Esophagus (tissue), 2 donors: ENCODE results near the gene CACNA1D. TPM values are rescaled to one million over a fixed set of nuclear protein-coding genes. Genes with fewer than 3 reads are reported as not detected.

ENCODE experiments used
- H3K27ac ChIP-seq, 2 donors: one replicate each; pipeline ENCODE4 v1.5.1; 2013; ENCODE audit warnings: low read depth in 2 of 2, mild to moderate bottlenecking in 2 of 2, inconsistent platforms in 1 of 2, low read length in 1 of 2, moderate library complexity in 1 of 2
- H3K27me3 ChIP-seq, 2 donors: one replicate each; pipeline ENCODE4 v1.6.1; 2013; ENCODE audit warnings: low read length in 2 of 2, control low read depth in 1 of 2, mild to moderate bottlenecking in 1 of 2; ENCODE audit not compliant: insufficient read depth in 2 of 2, control insufficient read depth in 1 of 2
- H3K36me3 ChIP-seq, 2 donors: one replicate each; pipeline ENCODE4 v1.6.1; 2013; ENCODE audit warnings: low read length in 1 of 2; ENCODE audit not compliant: control insufficient read depth in 2 of 2, insufficient read depth in 2 of 2
- H3K4me1 ChIP-seq, 2 donors: one replicate each; pipeline ENCODE4 v1.6.1; 2013; ENCODE audit warnings: low read length in 1 of 2; ENCODE audit not compliant: control insufficient read depth in 2 of 2, insufficient read depth in 2 of 2
- H3K4me3 ChIP-seq, 2 donors: one replicate each; pipeline ENCODE4 v1.5.1; 2013; ENCODE audit warnings: low read length in 2 of 2, mild to moderate bottlenecking in 2 of 2, low read depth in 1 of 2, moderate library complexity in 1 of 2
- H3K9me3 ChIP-seq, 2 donors: one replicate each; pipeline ENCODE4 v1.6.1; 2013; ENCODE audit warnings: mild to moderate bottlenecking in 2 of 2, low read depth in 1 of 2, low read length in 1 of 2, moderate library complexity in 1 of 2; ENCODE audit not compliant: control insufficient read depth in 2 of 2, insufficient read depth in 1 of 2
- WGBS, 2 donors: extraction: QIAGEN DNeasy Blood & Tissue Kit; methylation state at CpG; one replicate each; pipeline ENCODE4 v1.1.7; 2013; 5-methylcytosine and 5-hydroxymethylcytosine counted together
- polyA plus RNA-seq, 2 donors: library from polyadenylated mRNA; stranded (reverse); fragments of 200-250 nt; gene quantifications; one replicate each; pipeline ENCODE4 v1.2.3, GENCODE V29; 2013
- donor health status: healthy with polysubstance abuse.
- donor health status: Bipolar disorder and iron deficiency.

Gene CACNA1D
- polyA plus RNA-seq, 2 donors = 0.38 to 0.61 TPM

DNA sequence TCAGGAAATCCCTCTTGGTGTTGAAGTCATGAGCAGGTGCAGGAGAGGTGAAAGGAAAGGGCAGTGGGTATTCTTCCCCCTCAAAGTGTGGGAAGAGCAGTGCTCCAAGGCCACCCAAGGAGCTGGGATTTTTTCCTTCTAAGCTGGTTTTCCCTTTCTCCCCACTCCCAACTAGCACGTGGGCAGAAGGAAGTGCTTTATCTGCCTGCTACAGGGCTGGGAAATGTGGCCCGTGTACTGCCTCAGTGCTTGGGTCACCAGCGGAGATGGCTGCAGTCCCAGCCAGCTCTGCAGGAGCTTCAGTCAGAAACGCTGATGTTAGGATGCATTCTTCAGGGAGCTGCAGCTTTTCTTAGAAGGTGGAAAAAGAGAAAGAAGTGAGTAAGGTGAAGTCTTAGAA is 99.2 kb downstream of the CACNA1D start:
- Histone ChIP-seq H3K27me3 (no peaks in the 10 kb centered on the region), H3K9me3 (no peaks in the 10 kb centered on the region)
- WGBS, 2 donors = 59% methylated on average over 4 of the region's 4 CpGs

GRCh38 chr3:53594276-53594675 is 99.9 kb downstream of the CACNA1D start:
- Histone ChIP-seq H3K27me3 (no peaks in the 10 kb centered on the region), H3K9me3 (no peaks in the 10 kb centered on the region), H3K4me1 (peaks cover 0 to 3% of the 10 kb centered on the region in 2 donors), H3K36me3 (no peaks in the 10 kb centered on the region), H3K4me3 (no peak overlapping the region), H3K27ac (no peak overlapping the region)
- 86 to 92% methylated on average over 3 of the region's 3 CpGs for WGBS, 2 donors

More for the DNA sequence above, 99.2 kb downstream of the CACNA1D start:
- H3K4me3 ChIP-seq = no peak overlapping the region
- no peak overlapping the region for H3K27ac ChIP-seq
- peaks cover 0 to 3% of the 10 kb centered on the region in 2 donors for H3K4me1 ChIP-seq
- H3K36me3 ChIP-seq = no peaks in the 10 kb centered on the region

- H3K27me3 ChIP-seq = no peaks in the 10 kb centered on the region
- H3K4me3 ChIP-seq = no peak overlapping the region
- no peaks in the 10 kb centered on the region for H3K9me3 ChIP-seq
- H3K27ac ChIP-seq = no peak overlapping the region
- 80 to 88% methylated on average over 3 of the region's 3 CpGs for WGBS, 2 donors
- H3K36me3 ChIP-seq = no peaks in the 10 kb centered on the region
- peaks cover 0 to 3% of the 10 kb centered on the region in 2 donors for H3K4me1 ChIP-seq
These were observed 101.2 kb downstream of the CACNA1D start for GRCh38 chr3:53595660-53596059.

DNA sequence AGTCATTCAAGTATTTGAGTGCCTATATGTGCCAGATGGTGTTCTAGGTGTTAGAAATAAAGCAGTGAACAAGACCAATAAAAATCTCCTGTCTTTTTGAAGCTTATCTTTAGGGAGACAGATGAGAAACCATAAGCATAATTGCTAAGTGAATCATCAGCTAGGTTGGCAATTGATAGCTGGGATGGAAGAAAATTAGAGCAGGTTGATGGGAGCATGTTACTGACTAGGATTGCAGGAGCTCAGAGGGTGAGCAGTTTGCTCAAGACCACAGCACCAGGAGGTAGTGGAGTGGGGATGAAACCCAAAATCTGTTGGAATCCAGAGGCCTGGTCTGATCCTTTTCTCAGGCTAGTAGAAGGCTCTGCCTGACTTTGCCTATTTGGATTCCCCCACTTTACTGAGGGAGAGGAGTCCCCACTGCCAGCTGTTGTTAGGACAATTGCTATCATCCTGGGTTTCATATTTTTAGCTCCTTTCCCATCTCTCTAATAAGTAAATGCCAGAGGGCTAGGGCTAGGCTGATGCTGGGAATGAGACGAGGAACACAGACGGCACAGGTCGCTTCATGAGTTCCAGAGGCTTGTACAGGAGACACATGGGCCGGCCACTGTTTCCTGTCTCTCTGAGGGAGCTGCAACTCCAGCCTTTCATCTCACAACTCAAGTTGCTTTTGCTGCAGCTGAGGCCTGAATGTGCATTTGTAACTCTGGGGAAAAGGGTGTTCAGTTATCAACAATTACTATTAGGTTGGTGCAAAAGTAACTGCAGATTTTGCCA is 102.9 kb downstream of the CACNA1D start:
- H3K4me1 ChIP-seq = no peaks in the 10 kb centered on the region
- no peaks in the 10 kb centered on the region for H3K27me3 ChIP-seq
- 61 to 62% methylated on average over 4 of the region's 4 CpGs for WGBS, 2 donors
- H3K4me3 ChIP-seq = no peak overlapping the region
- H3K9me3 ChIP-seq = no peaks in the 10 kb centered on the region
- no peaks in the 10 kb centered on the region for H3K36me3 ChIP-seq
- H3K27ac ChIP-seq = no peak overlapping the region

- H3K4me3 ChIP-seq = no peak overlapping the region
- H3K4me1 ChIP-seq = no peaks in the 10 kb centered on the region
- 45 to 80% methylated on average over 2 of the region's 2 CpGs for WGBS, 2 donors
- peaks cover 0 to 2% of the 10 kb centered on the region in 2 donors for H3K9me3 ChIP-seq
- H3K27ac ChIP-seq = no peak overlapping the region
- no peaks in the 10 kb centered on the region for H3K36me3 ChIP-seq
- no peaks in the 10 kb centered on the region for H3K27me3 ChIP-seq
These were observed 105.4 kb downstream of the CACNA1D start for GRCh38 chr3:53599771-53600170.

DNA sequence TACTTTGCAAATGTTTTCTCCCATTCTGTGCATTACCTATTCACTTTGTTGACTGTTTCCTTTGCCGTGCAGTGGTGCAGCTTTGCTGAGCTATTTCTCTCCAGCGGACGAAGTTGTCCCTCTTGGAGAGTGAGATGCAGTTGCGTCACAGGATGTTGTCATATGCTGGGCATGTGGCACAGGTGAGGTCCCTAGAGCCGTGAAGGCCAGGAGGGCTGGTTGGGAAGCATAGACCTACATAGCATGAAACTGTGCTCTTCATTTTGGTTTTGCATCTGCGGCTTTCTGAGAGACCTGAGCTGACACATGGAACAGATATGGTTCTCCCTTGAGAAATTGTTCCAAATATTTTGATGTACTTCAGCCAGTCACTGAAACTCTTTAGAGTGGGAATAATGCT is 108.5 kb downstream of the CACNA1D start:
- Histone ChIP-seq H3K27me3 (no peaks in the 10 kb centered on the region), H3K4me3 (no peak overlapping the region), H3K4me1 (no peaks in the 10 kb centered on the region), H3K36me3 (no peaks in the 10 kb centered on the region), H3K27ac (no peak overlapping the region), H3K9me3 (peaks cover 0 to 2% of the 10 kb centered on the region in 2 donors)
- 89 to 92% methylated on average over 6 of the region's 6 CpGs for WGBS, 2 donors

DNA sequence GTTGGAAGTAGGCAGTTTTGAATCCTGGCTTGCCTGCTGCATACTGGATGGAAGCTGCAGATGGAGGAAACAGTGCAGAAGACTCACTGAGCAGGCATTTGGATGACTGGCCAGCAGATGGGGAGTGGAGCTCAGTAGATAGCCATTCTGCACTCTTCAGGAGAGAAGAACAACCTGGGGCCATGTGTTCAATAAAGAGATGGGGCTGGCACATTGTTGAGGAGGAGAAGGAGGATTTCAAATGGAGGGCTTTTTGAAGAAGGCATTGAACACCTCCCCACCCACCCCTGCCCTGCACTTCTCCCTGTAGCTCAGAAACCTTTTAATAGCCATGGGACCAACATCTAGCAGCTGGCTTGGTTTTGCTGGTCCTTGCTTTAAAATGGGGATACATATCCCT is 109.8 kb downstream of the CACNA1D start:
- Histone ChIP-seq H3K9me3 (peaks cover 0 to 2% of the 10 kb centered on the region in 2 donors), H3K4me1 (no peaks in the 10 kb centered on the region), H3K36me3 (no peaks in the 10 kb centered on the region), H3K27ac (no peak overlapping the region), H3K27me3 (no peaks in the 10 kb centered on the region), H3K4me3 (no peak overlapping the region)

DNA sequence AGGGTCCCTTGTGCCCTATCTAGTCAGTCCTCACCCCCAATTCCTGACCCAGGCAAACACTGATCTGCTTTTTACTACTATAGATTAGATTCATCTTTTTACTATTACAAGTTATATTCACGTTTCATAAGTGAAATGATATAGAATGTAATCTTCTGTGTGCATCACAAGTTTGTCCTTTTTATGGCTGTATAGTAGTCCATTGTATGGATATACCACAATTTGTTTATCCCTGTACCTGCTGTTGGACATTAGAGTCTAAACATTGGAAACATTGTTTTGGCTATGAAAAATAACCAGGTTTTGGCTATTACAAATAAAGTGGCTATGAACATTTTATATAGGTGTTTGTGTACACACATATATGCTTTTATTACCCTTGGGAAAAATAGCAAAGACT is 112.4 kb downstream of the CACNA1D start:
- no peaks in the 10 kb centered on the region for H3K27me3 ChIP-seq
- no peak overlapping the region for H3K27ac ChIP-seq
- peaks cover 0 to 2% of the 10 kb centered on the region in 2 donors for H3K9me3 ChIP-seq
- 74 to 76% methylated on average over 1 of the region's 1 CpG for WGBS, 2 donors
- H3K4me3 ChIP-seq = no peak overlapping the region
- H3K36me3 ChIP-seq = no peaks in the 10 kb centered on the region
- no peaks in the 10 kb centered on the region for H3K4me1 ChIP-seq

DNA sequence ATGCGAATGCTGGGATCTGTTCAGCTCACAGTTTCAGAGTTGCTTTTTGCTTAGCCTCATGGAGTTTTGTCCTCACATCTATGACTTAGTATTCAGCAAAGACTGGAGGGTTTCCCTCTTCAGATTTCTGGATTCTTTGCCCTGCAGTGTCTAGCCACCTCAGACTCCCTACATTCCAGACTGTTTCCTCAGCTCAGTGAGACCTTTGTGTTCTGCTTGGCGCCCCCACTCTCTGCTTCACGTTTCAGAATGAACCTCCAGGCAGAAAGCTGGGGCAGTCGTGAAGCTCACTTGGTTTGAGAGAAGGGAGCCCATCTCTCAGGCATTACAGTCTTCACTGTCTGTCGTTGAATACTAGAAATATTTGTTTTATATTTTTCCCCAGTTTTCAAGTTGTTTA is 118.1 kb downstream of the CACNA1D start:
- H3K36me3 ChIP-seq = no peaks in the 10 kb centered on the region
- H3K27ac ChIP-seq = no peak overlapping the region
- WGBS, 2 donors = 58 to 66% methylated on average over 5 of the region's 5 CpGs
- H3K9me3 ChIP-seq = no peaks in the 10 kb centered on the region
- no peak overlapping the region for H3K4me3 ChIP-seq
- no peaks in the 10 kb centered on the region for H3K4me1 ChIP-seq
- no peaks in the 10 kb centered on the region for H3K27me3 ChIP-seq

GRCh38 chr3:53613125-53613524 is 118.7 kb downstream of the CACNA1D start:
- Histone ChIP-seq H3K4me1 (no peaks in the 10 kb centered on the region), H3K36me3 (no peaks in the 10 kb centered on the region), H3K9me3 (no peaks in the 10 kb centered on the region), H3K27me3 (no peaks in the 10 kb centered on the region), H3K4me3 (no peak overlapping the region), H3K27ac (no peak overlapping the region)
- 69 to 71% methylated on average over 3 of the region's 3 CpGs for WGBS, 2 donors
